Measurements from ENCODE around the gene LRRC41.
"Not testable (repeated sequence)": the region's sequence is repeated elsewhere in the genome, so short reads cannot be mapped to it uniquely, and the experiment has no call there.

Gene LRRC41

GRCh38 chr1:46244656-46245371 is 58.6 kb downstream of the LRRC41 start:
- peak; percentile 18 for DNase-seq (ENCODE audit: low read depth)

GRCh38 chr1:46243831-46244230 is 59.6 kb downstream of the LRRC41 start:
- DNase-seq (ENCODE audit: low read depth), result not testable (repeated sequence)

GRCh38 chr1:46242918-46243317 is 60.5 kb downstream of the LRRC41 start:
- no peak for DNase-seq (ENCODE audit: low read depth)

GRCh38 chr1:46241733-46242132 is 61.7 kb downstream of the LRRC41 start:
- not testable (repeated sequence) for DNase-seq (ENCODE audit: low read depth)

GRCh38 chr1:46238865-46239264 is 64.6 kb downstream of the LRRC41 start:
- DNase-seq (ENCODE audit: low read depth), result peak; percentile 40

GRCh38 chr1:46236882-46237281 is 66.5 kb downstream of the LRRC41 start:
- DNase-seq (ENCODE audit: low read depth), result no peak

GRCh38 chr1:46231231-46231630 is 72.2 kb downstream of the LRRC41 start:
- DNase-seq (ENCODE audit: low read depth), result not testable (repeated sequence)
